ENCODE results near the gene FIBCD1. TPM values are rescaled to one million over a fixed set of nuclear protein-coding genes. Genes with fewer than 3 reads are reported as not detected.

FIBCD1 gene
- total RNA-seq, 1 experiment from 2014 or later: 1.4 TPM

DNA sequence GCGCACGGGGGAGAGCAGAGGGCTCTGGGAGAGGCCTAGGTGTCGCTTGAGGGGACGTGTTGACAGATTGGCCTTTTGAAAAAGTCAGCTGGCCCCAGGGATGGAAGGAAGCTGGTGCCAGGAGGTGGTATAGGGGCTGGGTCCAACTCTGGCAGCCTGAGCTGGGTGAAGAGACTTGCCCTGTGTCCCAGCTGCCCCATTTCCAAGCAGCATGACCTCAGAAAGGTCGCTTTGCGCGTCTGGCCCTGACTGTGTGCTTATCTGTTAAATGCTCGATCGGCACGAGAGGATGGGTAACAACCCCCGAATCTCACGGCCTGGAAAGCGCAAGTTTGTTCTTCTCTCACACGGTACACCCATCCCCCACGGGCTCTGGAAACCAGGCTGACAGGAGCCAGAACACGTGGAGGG, 38.8 kb upstream of the FIBCD1 start:
- intact Hi-C loops (cut with micrococcal nuclease; ENCODE audit: unreplicated experiment): no loop called here
- CTCF ChIA-PET: no interaction called here
- Mint-ChIP-seq H3K36me3 (ENCODE audit: insufficient read depth, unreplicated experiment) (no peaks in the 10 kb centered on the region), H3K27ac (ENCODE audit: unreplicated experiment) (no peak overlapping the region), H3K27me3 (ENCODE audit: unreplicated experiment) (peaks cover 56% of the 10 kb centered on the region), H3K9me3 (ENCODE audit: low read depth, unreplicated experiment) (no peaks in the 10 kb centered on the region), H3K4me1 (ENCODE audit: low read depth, unreplicated experiment) (no peaks in the 10 kb centered on the region), H3K4me3 (ENCODE audit: low read depth, unreplicated experiment) (no peak overlapping the region)
- TF ChIP-seq, protein P1, sequence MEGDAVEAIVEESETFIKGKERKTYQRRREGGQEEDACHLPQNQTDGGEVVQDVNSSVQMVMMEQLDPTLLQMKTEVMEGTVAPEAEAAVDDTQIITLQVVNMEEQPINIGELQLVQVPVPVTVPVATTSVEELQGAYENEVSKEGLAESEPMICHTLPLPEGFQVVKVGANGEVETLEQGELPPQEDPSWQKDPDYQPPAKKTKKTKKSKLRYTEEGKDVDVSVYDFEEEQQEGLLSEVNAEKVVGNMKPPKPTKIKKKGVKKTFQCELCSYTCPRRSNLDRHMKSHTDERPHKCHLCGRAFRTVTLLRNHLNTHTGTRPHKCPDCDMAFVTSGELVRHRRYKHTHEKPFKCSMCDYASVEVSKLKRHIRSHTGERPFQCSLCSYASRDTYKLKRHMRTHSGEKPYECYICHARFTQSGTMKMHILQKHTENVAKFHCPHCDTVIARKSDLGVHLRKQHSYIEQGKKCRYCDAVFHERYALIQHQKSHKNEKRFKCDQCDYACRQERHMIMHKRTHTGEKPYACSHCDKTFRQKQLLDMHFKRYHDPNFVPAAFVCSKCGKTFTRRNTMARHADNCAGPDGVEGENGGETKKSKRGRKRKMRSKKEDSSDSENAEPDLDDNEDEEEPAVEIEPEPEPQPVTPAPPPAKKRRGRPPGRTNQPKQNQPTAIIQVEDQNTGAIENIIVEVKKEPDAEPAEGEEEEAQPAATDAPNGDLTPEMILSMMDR (IDR thresholded peaks at IDR 0.05; ENCODE audit: unreplicated experiment): no peak
- DNase-seq: no peak
- BruUV-seq (replicated peaks): no TSS peak

DNA sequence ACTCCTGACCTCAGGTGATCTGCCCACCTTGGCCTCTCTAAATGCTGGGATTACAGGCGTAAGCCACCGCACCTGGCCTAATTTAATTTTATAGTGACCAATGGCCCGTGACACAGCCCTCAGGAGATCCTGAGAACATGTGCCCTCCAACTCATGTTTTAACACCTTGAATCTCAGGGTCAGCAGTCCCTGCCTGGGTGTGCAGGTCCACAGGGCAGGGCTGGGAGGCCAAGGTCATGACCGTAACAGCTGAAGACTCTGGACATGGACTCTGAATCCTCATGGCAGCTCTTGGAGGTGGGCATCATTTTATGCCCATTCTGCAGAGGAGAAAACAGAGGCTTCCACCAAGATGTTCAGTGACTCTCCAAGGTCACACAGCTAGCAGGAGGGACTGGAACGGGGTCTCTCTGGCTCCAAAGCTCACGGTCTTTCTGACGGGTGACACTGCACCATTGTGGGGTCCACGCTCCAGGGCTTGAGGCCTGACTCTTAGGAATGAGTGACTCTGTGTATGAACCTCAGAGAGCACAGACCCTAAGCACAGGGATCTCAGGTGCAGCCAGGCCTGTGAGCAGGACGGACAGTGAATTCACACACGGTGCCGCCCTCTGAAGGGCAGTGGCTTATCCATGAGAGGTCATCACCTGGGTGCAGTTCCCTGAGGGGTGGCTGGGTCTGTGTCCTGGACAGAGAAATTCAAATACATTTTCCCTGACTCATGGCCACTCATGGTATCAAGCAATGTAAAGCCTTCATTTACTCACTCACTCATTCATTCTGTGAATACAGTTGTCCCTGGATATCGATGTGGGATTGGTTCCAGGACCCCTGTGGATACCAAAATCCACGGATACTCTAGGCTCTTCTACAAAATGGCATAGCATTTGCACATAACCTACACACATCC, 37.1 kb upstream of the FIBCD1 start:
- Mint-ChIP-seq H3K27me3 (ENCODE audit: unreplicated experiment) (peaks cover 56% of the 10 kb centered on the region), H3K4me3 (ENCODE audit: low read depth, unreplicated experiment) (no peak overlapping the region), H3K9me3 (ENCODE audit: low read depth, unreplicated experiment) (no peaks in the 10 kb centered on the region), H3K27ac (ENCODE audit: unreplicated experiment) (no peak overlapping the region), H3K4me1 (ENCODE audit: low read depth, unreplicated experiment) (peaks cover 8% of the 10 kb centered on the region), H3K36me3 (ENCODE audit: insufficient read depth, unreplicated experiment) (no peaks in the 10 kb centered on the region)
- CTCF ChIA-PET: interaction anchor here (0.7 kb wide), 1 partner anchor 27 kb away, joined by 3 read pairs; no protein-coding TSS in a partner anchor
- TF ChIP-seq, protein P1 (IDR thresholded peaks at IDR 0.05; ENCODE audit: unreplicated experiment): no peak
- BruUV-seq (replicated peaks): no TSS peak
- intact Hi-C loops (cut with micrococcal nuclease; ENCODE audit: unreplicated experiment): no loop called here
- DNase-seq: no peak

DNA sequence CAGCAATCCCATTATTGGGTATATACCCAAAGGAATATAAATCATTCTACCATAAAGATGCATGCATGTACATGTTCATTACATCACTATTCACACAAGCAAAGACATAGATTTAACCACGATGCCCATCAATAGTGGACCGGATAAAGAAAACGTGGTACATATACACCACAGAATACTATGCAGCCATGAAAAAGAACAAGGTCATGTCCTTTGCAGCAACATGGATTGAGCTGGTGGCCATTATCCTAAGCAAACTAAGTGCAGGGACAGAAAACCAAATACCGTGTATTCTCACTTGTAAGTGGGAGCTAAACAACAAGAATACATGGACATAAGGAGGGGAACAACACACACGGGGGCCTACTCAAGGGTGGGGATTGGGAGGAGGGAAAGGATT, 36.1 kb upstream of the FIBCD1 start:
- Mint-ChIP-seq H3K4me1 (ENCODE audit: low read depth, unreplicated experiment) (peaks cover 8% of the 10 kb centered on the region), H3K36me3 (ENCODE audit: insufficient read depth, unreplicated experiment) (no peaks in the 10 kb centered on the region), H3K27ac (ENCODE audit: unreplicated experiment) (no peak overlapping the region), H3K9me3 (ENCODE audit: low read depth, unreplicated experiment) (no peaks in the 10 kb centered on the region), H3K27me3 (ENCODE audit: unreplicated experiment) (peaks cover 56% of the 10 kb centered on the region), H3K4me3 (ENCODE audit: low read depth, unreplicated experiment) (no peak overlapping the region)
- DNase-seq: no peak
- CTCF ChIA-PET: no interaction called here
- TF ChIP-seq, protein P1 (IDR thresholded peaks at IDR 0.05; ENCODE audit: unreplicated experiment): no peak
- intact Hi-C loops (cut with micrococcal nuclease; ENCODE audit: unreplicated experiment): no loop called here
- BruUV-seq (replicated peaks): no TSS peak

DNA sequence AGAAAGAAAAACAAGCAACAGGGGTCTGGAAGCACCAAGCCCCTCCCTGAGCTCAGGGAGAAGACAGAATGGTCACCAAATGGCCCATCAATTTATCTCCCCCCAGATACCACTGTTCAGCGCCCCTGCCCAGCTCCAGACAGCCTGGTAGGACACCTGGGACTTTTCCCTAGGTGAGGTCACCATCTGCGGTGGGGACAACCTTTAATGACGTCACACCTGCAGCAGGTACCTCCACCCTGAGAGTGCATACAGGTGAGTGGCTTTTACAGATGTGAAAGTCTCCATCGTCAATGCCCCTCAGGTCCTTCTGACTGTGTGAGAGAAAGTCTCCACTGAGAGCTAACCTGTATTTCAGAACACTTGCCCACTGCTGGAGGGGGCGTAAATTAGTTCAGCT, 35.6 kb upstream of the FIBCD1 start:
- CTCF ChIA-PET: no interaction called here
- BruUV-seq (replicated peaks): no TSS peak

More for the DNA sequence above, 35.6 kb upstream of the FIBCD1 start:
- Mint-ChIP-seq H3K27ac (ENCODE audit: unreplicated experiment) (no peak overlapping the region), H3K9me3 (ENCODE audit: low read depth, unreplicated experiment) (no peaks in the 10 kb centered on the region), H3K27me3 (ENCODE audit: unreplicated experiment) (peaks cover 53% of the 10 kb centered on the region), H3K36me3 (ENCODE audit: insufficient read depth, unreplicated experiment) (no peaks in the 10 kb centered on the region), H3K4me1 (ENCODE audit: low read depth, unreplicated experiment) (peaks cover 8% of the 10 kb centered on the region), H3K4me3 (ENCODE audit: low read depth, unreplicated experiment) (no peak overlapping the region)
- no peak for DNase-seq
- intact Hi-C loops (cut with micrococcal nuclease; ENCODE audit: unreplicated experiment): no loop called here
- TF ChIP-seq, protein P1 (IDR thresholded peaks at IDR 0.05; ENCODE audit: unreplicated experiment): no peak

Measured in Calu3 (cell line).